ENCODE results near the gene HSP90AB1.

The HSP90AB1 gene

GRCh38 chr6:44289726-44290260 is 42.9 kb downstream of the HSP90AB1 start:
- no peak for DNase-seq (ENCODE audit: low read depth)

- no peak for DNase-seq (ENCODE audit: low read depth)
These were observed 44.9 kb downstream of the HSP90AB1 start for GRCh38 chr6:44291841-44292240.

- no peak for DNase-seq (ENCODE audit: low read depth)
These were observed 45.9 kb downstream of the HSP90AB1 start for GRCh38 chr6:44292661-44293365.

- DNase-seq (ENCODE audit: low read depth): no peak
These were observed 48.2 kb downstream of the HSP90AB1 start for GRCh38 chr6:44294832-44295791.

- no peak for DNase-seq (ENCODE audit: low read depth)
These were observed 50.5 kb downstream of the HSP90AB1 start for GRCh38 chr6:44297063-44298038.

- DNase-seq (ENCODE audit: low read depth): no peak
These were observed 51.3 kb downstream of the HSP90AB1 start for GRCh38 chr6:44298055-44298803.

- no peak for DNase-seq (ENCODE audit: low read depth)
These were observed 52.0 kb downstream of the HSP90AB1 start for GRCh38 chr6:44298864-44299263.

- no peak for DNase-seq (ENCODE audit: low read depth)
These were observed 53.5 kb downstream of the HSP90AB1 start for GRCh38 chr6:44300292-44300823.

- no peak for DNase-seq (ENCODE audit: low read depth)
These were observed 54.2 kb downstream of the HSP90AB1 start for GRCh38 chr6:44301106-44301505.

- DNase-seq (ENCODE audit: low read depth): no peak
These were observed 55.1 kb downstream of the HSP90AB1 start for GRCh38 chr6:44301782-44302564.

- no peak for DNase-seq (ENCODE audit: low read depth)
These were observed 56.0 kb downstream of the HSP90AB1 start for GRCh38 chr6:44302856-44303255.
